ENCODE data around the gene CCND2.

DNA sequence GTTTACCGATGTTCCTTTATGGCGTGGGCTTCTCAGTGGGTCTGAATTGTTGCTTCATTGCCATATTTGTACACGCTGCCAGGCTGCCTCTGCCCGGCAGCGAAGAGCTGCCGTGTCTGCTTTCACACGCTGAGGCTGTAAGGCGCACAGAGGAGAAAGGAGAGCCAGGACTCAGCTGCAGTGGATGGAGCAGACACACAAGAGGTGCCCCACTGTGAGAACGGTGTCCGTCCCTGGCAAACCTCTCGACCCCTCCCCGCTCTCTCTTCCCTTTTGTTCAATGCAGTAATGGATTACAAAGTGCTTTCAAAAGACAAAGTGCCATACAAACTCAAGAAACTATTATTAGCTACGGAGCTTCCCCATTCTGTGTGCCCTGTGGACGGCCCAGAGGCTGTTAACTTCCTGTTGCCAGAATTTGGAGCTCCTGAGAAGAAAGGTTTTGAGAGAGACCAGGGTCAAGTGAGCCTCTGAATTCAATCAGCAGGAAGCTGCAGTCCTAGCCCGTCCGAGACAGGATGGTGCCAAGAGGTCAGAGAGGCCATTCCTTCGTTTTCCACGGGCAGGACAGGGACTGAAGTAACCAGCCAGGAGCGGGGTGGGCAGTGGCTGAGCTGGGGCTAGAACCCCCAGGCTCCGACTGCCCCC lies 15.8 kb downstream of the CCND2 start:
- TF ChIP-seq EZH2 (IDR thresholded peaks at IDR 0.05): no peak
- no peak for TF ChIP-seq POLR2AphosphoS5 (IDR thresholded peaks at IDR 0.05; ENCODE audit: borderline replicate concordance, low read depth, low read length)
- TF ChIP-seq FOXP2 (optimal IDR thresholded peaks at IDR 0.05; ENCODE audit: control extremely low read depth, extremely low read length, insufficient read depth): no peak
